Left ventricle myocardium inferior (tissue), 1 donor: ENCODE data around the gene SPRED2. TPM values are rescaled to one million over a fixed set of nuclear protein-coding genes. Genes with fewer than 3 reads are reported as not detected.

Experiments used
- DNase-seq: peaks from one replicate; pipeline ENCODE4 v3.0.0-alpha.2; 2020
- H3K27ac ChIP-seq: fragments of 200-600 bp; replicated peaks from 2 replicates; pipeline ENCODE4 v1.8.0; 2021
- H3K27me3 ChIP-seq: fragments of 200-600 bp; 2 replicates; pipeline ENCODE4 v1.8.0; 2021; ENCODE audit warnings: low read depth
- H3K36me3 ChIP-seq: fragments of 200-600 bp; 2 replicates; pipeline ENCODE4 v1.8.0; 2021
- H3K4me1 ChIP-seq: fragments of 200-600 bp; 2 replicates; pipeline ENCODE4 v1.8.0; 2021
- H3K4me3 ChIP-seq: fragments of 200-600 bp; 2 replicates; pipeline ENCODE4 v1.8.0; 2021; ENCODE audit warnings: mild to moderate bottlenecking, moderate library complexity
- H3K9me3 ChIP-seq: fragments of 200-600 bp; replicated peaks from 2 replicates; pipeline ENCODE4 v1.8.0; 2021
- CTCF ChIP-seq: fragments of 200-600 bp; IDR thresholded peaks from 2 replicates; pipeline ENCODE4 v1.8.0; 2021; ENCODE audit warnings: antibody characterized with exemption, mild to moderate bottlenecking, borderline replicate concordance
- intact Hi-C: fragments of 100-400 bp; cut with micrococcal nuclease; formaldehyde crosslinking; loops from one replicate; pipeline ENCODE4 v1.11.0; 2022
- total RNA-seq: library from RNA; stranded (reverse); fragmentation: NEBNext Ultra II Directional; extraction: Animal tissue kit (Norgen Biotek cat#: 25700); gene quantifications from one replicate; pipeline ENCODE4 v1.2.1, GENCODE V29; 2021
- donor health status: DM: no; HTN: yes; CAD: no; lungs with severe emphysema.

SPRED2 gene
- total RNA-seq, 1 donor from 2014 or later, result 18.9 TPM

DNA sequence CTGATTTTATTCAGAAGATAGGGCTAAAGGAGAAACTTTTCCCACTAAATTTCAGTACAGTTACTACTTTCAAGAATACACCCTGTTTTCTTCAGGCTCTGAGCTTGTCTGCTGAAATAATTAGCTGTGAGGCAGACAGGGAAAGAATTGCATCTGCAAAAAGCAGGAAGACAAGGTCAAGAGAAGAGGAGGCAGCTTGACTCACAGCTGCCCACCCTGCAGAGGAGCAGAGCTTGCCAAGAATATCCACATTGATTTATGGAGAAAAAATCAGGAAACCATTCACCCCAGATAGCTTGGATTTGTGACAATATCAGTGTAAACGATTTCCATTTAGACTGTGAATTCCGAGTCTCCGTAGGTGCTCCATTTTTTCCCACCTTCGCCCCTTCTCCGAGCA is 155.8 kb downstream of the SPRED2 start:
- H3K27ac ChIP-seq, result peak overlapping the region; percentile 51
- intact Hi-C loops, result loop anchor here (10.0 kb wide), 1 partner anchor 158 kb away; the partner anchor contains the start of gene SPRED2
- DNase-seq, result no peak
- H3K36me3 ChIP-seq, result peaks cover 17% of the 10 kb centered on the region
- no peak for TF ChIP-seq CTCF
- H3K9me3 ChIP-seq, result no peaks in the 10 kb centered on the region
- peaks cover 60% of the 10 kb centered on the region for H3K4me1 ChIP-seq
- no peak overlapping the region for H3K4me3 ChIP-seq
- H3K27me3 ChIP-seq, result peaks cover 25% of the 10 kb centered on the region

DNA sequence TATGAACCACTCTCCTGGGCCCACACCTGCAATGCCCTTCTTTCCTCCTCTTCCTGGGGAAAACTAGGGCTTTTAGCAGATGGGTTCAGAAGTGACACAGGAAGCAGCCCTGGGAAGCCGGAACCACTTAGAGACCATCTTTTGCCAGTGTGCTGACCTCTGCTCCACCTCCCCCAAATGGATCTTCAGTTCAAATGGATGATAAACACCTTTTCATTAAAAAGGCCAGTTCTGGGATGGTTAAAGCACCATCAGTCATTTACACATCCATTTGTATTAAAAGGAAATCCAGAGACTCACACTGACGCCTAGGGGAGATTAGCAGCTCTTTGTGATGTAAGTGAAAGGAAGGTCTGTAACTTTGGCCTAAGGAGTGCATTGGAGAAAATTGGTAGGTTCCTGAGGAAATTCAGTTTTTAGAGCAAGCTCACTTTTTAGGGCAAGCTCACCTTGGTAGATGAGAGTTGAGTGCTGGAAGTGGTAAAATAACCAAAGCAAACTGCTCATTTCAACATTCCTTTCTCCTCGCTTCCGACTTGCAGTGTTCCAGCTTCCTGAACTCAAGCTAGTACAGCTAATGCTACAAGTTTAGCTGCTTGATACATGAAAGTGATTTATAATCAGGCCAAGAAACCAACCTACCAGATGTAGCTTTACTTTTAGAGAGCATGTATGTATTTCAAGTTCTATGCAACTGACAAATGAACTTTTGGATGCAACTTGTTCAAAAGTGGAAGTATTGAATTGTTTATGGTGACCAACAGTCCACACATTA is 157.1 kb downstream of the SPRED2 start:
- intact Hi-C loops, result loop anchor here (10.0 kb wide), 1 partner anchor 159 kb away; the partner anchor contains the start of gene SPRED2
- Histone ChIP-seq H3K4me1 (peaks cover 56% of the 10 kb centered on the region), H3K36me3 (peaks cover 25% of the 10 kb centered on the region), H3K9me3 (no peaks in the 10 kb centered on the region), H3K4me3 (no peak overlapping the region), H3K27me3 (peaks cover 12% of the 10 kb centered on the region), H3K27ac (peak overlapping the region; percentile 51)
- TF ChIP-seq CTCF, result no peak
- no peak for DNase-seq

DNA sequence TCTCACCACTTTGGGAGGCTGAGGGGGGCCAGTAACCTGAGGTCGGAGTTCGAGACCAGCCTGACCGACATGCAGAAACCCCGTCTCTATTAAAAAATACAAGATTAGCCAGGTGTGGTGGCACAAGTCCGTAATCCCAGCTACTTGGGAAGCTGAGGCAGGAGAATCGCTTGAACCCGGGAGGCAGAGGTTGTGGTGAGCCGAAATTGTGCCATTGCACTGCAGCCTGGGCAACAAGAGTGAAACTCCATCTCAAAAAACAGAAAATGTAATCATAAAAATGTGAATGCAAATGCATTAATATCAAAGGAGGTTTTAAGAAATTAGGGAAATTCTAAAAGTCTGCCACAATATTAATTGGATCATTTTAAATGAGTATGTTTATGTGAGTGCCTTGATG is 159.1 kb downstream of the SPRED2 start:
- H3K36me3 ChIP-seq, result peaks cover 30% of the 10 kb centered on the region
- intact Hi-C loops, result loop anchor here (10.0 kb wide), 1 partner anchor 161 kb away; the partner anchor contains the start of gene SPRED2
- no peak overlapping the region for H3K4me3 ChIP-seq
- H3K27ac ChIP-seq, result no peak overlapping the region
- no peaks in the 10 kb centered on the region for H3K27me3 ChIP-seq
- no peaks in the 10 kb centered on the region for H3K9me3 ChIP-seq
- H3K4me1 ChIP-seq, result peaks cover 48% of the 10 kb centered on the region
- no peak for TF ChIP-seq CTCF
- no peak for DNase-seq

DNA sequence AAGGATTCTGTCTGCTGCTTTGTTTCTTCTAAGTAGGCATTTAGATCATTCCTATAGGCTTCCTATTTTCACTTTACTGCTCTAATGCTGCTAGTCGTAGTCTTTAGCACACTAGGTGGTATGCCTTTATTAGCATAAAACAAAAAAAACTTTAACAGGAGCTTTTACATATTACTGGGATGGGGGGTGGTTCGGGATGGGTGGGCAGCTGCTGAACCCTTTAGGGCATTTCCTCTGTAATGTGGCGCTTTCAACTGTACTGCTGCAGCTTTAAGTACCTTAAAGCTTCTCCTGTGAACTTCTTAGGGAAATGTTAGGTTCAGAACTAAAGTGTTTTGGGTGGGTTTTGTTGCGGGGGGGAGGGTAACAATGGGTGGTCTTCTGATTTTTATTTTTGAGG is 163.4 kb downstream of the SPRED2 start:
- Histone ChIP-seq H3K36me3 (peaks cover 66% of the 10 kb centered on the region), H3K9me3 (no peaks in the 10 kb centered on the region), H3K4me1 (peaks cover 34% of the 10 kb centered on the region), H3K27ac (no peak overlapping the region), H3K4me3 (no peak overlapping the region), H3K27me3 (no peaks in the 10 kb centered on the region)
- intact Hi-C loops, result no loop called here
- TF ChIP-seq CTCF, result no peak
- no peak for DNase-seq

DNA sequence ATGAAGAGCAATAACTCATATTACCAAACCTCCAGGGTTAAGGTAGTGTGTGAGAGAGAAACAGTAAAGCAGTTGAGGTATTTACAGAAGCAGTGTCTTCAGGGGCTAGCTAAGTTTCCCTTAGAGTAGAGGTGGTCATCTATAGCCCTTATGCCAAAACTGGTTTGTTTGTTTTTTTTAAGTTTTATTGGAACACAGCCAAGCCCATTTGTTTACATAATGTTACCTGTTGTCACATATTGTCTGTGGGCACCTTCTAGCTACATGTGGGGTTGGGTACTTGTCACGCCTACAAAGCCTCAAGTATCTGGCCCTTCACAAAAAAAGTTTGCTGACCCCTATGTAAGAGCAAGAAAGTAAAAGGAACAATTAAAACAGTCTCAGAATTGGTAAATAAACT is 165.4 kb downstream of the SPRED2 start:
- Histone ChIP-seq H3K36me3 (peaks cover 66% of the 10 kb centered on the region), H3K4me1 (peaks cover 34% of the 10 kb centered on the region), H3K9me3 (no peaks in the 10 kb centered on the region), H3K27me3 (no peaks in the 10 kb centered on the region), H3K27ac (no peak overlapping the region), H3K4me3 (no peak overlapping the region)
- intact Hi-C loops, result no loop called here
- DNase-seq, result no peak
- TF ChIP-seq CTCF, result no peak
